Type B pancreatic cell (in vitro differentiated cells): Measurements from ENCODE around the gene C4A. TPM values are rescaled to one million over a fixed set of nuclear protein-coding genes. Genes with fewer than 3 reads are reported as not detected.
A peak's percentile ranks its signal among the peaks of the same experiment; 100 is the strongest.

ENCODE experiments used
- DNase-seq: peaks from one replicate; pipeline ENCODE4 v3.0.0; 2021; ENCODE audit warnings: mixed read lengths; ENCODE audit not compliant: unreplicated experiment; ENCODE audit errors: extremely low spot score
- H3K27ac Mint-ChIP-seq: 2 replicates; pipeline ENCODE4 v1.8.0; 2021; ENCODE audit warnings: mild to moderate bottlenecking, mixed read lengths
- H3K27me3 Mint-ChIP-seq: 2 replicates; pipeline ENCODE4 v1.8.0; 2021; ENCODE audit warnings: mixed read lengths
- H3K36me3 Mint-ChIP-seq: 2 replicates; pipeline ENCODE4 v1.8.0; 2021; ENCODE audit warnings: mixed read lengths
- H3K4me1 Mint-ChIP-seq: one replicate; pipeline ENCODE4 v1.8.0; 2021; ENCODE audit warnings: mixed read lengths; ENCODE audit not compliant: unreplicated experiment
- H3K4me3 Mint-ChIP-seq: 2 replicates; pipeline ENCODE4 v1.8.0; 2021; ENCODE audit warnings: mild to moderate bottlenecking, mixed read lengths
- H3K9me3 Mint-ChIP-seq: 2 replicates; pipeline ENCODE4 v1.8.0; 2021; ENCODE audit warnings: mixed read lengths
- microRNA-seq: library from miRNA; unstranded; fragments of <30 nt; microRNA quantifications from one replicate; pipeline ENCODE4, GENCODE V29; 2020
- total RNA-seq: library from RNA; stranded (reverse); gene quantifications from 2 replicates; pipeline ENCODE4 v1.2.1, GENCODE V29; 2021; ENCODE audit warnings: low replicate concordance
- TF ChIP-seq, protein P1 (sequence below): fragments of 200-600 bp; sonication (generic); conservative IDR thresholded peaks from 2 replicates; pipeline ENCODE4 v1.5.0; 2021; ENCODE audit warnings: antibody characterized with exemption, mild to moderate bottlenecking

Gene C4A
- total RNA-seq, 1 donor from 2014 or later, result 9.7 TPM

DNA sequence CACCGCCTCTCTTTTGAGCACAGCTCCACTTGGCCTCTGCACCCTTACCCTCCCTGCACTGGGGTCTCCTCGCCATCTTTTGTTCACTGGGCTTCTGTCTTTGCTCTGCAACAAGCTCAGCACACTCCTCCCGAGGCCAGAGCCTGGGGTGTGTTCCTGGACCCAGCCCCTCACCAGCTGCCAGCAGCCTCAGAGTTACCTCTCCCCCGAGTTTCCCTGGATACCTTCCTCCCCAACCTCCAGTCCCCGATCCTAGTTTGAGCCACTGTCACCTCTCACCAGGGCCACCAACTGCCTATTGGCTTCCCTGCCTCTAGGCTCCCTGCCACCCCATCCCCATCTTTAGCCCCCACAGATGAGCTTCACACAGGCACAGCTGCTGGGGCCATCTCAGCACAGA is 68.7 kb downstream of the C4A start:
- TF ChIP-seq, protein P1, sequence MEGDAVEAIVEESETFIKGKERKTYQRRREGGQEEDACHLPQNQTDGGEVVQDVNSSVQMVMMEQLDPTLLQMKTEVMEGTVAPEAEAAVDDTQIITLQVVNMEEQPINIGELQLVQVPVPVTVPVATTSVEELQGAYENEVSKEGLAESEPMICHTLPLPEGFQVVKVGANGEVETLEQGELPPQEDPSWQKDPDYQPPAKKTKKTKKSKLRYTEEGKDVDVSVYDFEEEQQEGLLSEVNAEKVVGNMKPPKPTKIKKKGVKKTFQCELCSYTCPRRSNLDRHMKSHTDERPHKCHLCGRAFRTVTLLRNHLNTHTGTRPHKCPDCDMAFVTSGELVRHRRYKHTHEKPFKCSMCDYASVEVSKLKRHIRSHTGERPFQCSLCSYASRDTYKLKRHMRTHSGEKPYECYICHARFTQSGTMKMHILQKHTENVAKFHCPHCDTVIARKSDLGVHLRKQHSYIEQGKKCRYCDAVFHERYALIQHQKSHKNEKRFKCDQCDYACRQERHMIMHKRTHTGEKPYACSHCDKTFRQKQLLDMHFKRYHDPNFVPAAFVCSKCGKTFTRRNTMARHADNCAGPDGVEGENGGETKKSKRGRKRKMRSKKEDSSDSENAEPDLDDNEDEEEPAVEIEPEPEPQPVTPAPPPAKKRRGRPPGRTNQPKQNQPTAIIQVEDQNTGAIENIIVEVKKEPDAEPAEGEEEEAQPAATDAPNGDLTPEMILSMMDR, result no peak
- H3K4me1 Mint-ChIP-seq, result peaks cover 4% of the 10 kb centered on the region
- H3K4me3 Mint-ChIP-seq, result no peak overlapping the region
- H3K36me3 Mint-ChIP-seq, result no peaks in the 10 kb centered on the region
- no peaks in the 10 kb centered on the region for H3K9me3 Mint-ChIP-seq
- peak overlapping the region; percentile 18 for H3K27ac Mint-ChIP-seq
- DNase-seq, result no peak
- peaks cover 4% of the 10 kb centered on the region for H3K27me3 Mint-ChIP-seq

Small RNA genes lying within 50 kb of the gene (microRNA-seq; reads per million reads assigned to microRNA genes)
- gene MIR1236, result 0.83 reads per million

Other genes starting within 250 kb of the C4A start
- gene CLIC1, start 245.5 kb upstream of the C4A start, total RNA-seq, result 294 and 381 TPM in 2 replicates
- 20.7 and 46.7 TPM in 2 replicates for gene MSH5, start 242.1 kb upstream of the C4A start, total RNA-seq
- 3.2 and 8.9 TPM in 2 replicates for gene SAPCD1, start 219.4 kb upstream of the C4A start, total RNA-seq
- gene VWA7, start 204.7 kb upstream of the C4A start, total RNA-seq, result 6.1 and 6.4 TPM in 2 replicates
- gene VARS1, start 186.3 kb upstream of the C4A start, total RNA-seq, result 89.0 and 104 TPM in 2 replicates
- 57.9 and 74.5 TPM in 2 replicates for gene LSM2, start 175.1 kb upstream of the C4A start, total RNA-seq
- 1.8 and 1.9 TPM in 2 replicates for gene HSPA1L, start 166.8 kb upstream of the C4A start, total RNA-seq
- gene HSPA1A, start 166.5 kb upstream of the C4A start, total RNA-seq, result 45.7 and 54.7 TPM in 2 replicates
- 132 and 252 TPM in 2 replicates for gene HSPA1B, start 154.3 kb upstream of the C4A start, total RNA-seq
- 46.9 and 62.5 TPM in 2 replicates for gene NEU1, start 119.2 kb upstream of the C4A start, total RNA-seq
- 8.8 and 10.6 TPM in 2 replicates for gene SLC44A4, start 103.1 kb upstream of the C4A start, total RNA-seq
- 59.9 and 136 TPM in 2 replicates for gene EHMT2, start 84.4 kb upstream of the C4A start, total RNA-seq
- 8.2 and 37.7 TPM in 2 replicates for gene ZBTB12, start 80.0 kb upstream of the C4A start, total RNA-seq
- 2.2 and 3.6 TPM in 2 replicates for gene C2, start 54.3 kb upstream of the C4A start, total RNA-seq
- gene CFB, start 36.0 kb upstream of the C4A start, total RNA-seq, result 7.8 and 13.6 TPM in 2 replicates
- gene NELFE, start 23.1 kb upstream of the C4A start, total RNA-seq, result 63.9 and 73.0 TPM in 2 replicates
- 84.2 and 100 TPM in 2 replicates for gene SKIC2, start 22.9 kb upstream of the C4A start, total RNA-seq
- gene DXO, start 9.9 kb upstream of the C4A start, total RNA-seq, result 24.2 and 28.9 TPM in 2 replicates
- gene C4B, start 32.7 kb downstream of the C4A start, total RNA-seq, result 5.3 and 9.2 TPM in 2 replicates
- 0.14 and 0.68 TPM in 2 replicates for gene CYP21A2, start 56.4 kb downstream of the C4A start, total RNA-seq
- gene TNXB, start 127.3 kb downstream of the C4A start, total RNA-seq, result 20.8 and 22.2 TPM in 2 replicates
- 95.8 and 99.3 TPM in 2 replicates for gene ATF6B, start 146.2 kb downstream of the C4A start, total RNA-seq
- 8.4 and 10.1 TPM in 2 replicates for gene FKBPL, start 148.2 kb downstream of the C4A start, total RNA-seq
- 1.00 and 2.7 TPM in 2 replicates for gene PRRT1, start 169.9 kb downstream of the C4A start, total RNA-seq
- 44.1 and 46.9 TPM in 2 replicates for gene PPT2, start 172.1 kb downstream of the C4A start, total RNA-seq
- gene EGFL8, start 182.5 kb downstream of the C4A start, total RNA-seq, result 27.1 and 35.8 TPM in 2 replicates
- 64.1 and 76.3 TPM in 2 replicates for gene AGPAT1, start 194.0 kb downstream of the C4A start, total RNA-seq
- gene RNF5, start 196.3 kb downstream of the C4A start, total RNA-seq, result 49.4 and 69.2 TPM in 2 replicates
- 11.1 and 16.9 TPM in 2 replicates for gene AGER, start 202.2 kb downstream of the C4A start, total RNA-seq
- 137 and 166 TPM in 2 replicates for gene PBX2, start 208.1 kb downstream of the C4A start, total RNA-seq
- gene GPSM3, start 210.6 kb downstream of the C4A start, total RNA-seq, result 0.48 and 3.3 TPM in 2 replicates
- 1.5 and 1.9 TPM in 2 replicates for gene NOTCH4, start 242.0 kb downstream of the C4A start, total RNA-seq